NOMO-1 treated with dmso at 0.1 percent for 144 hours (cell line): Measurements from ENCODE around the gene IGFBP6.

Source experiments
- DNase-seq: peaks from one replicate; lab custom pipeline; 2025; ENCODE audit not compliant: unreplicated experiment; lab: John Stamatoyannopoulos, UW

The IGFBP6 gene

DNA sequence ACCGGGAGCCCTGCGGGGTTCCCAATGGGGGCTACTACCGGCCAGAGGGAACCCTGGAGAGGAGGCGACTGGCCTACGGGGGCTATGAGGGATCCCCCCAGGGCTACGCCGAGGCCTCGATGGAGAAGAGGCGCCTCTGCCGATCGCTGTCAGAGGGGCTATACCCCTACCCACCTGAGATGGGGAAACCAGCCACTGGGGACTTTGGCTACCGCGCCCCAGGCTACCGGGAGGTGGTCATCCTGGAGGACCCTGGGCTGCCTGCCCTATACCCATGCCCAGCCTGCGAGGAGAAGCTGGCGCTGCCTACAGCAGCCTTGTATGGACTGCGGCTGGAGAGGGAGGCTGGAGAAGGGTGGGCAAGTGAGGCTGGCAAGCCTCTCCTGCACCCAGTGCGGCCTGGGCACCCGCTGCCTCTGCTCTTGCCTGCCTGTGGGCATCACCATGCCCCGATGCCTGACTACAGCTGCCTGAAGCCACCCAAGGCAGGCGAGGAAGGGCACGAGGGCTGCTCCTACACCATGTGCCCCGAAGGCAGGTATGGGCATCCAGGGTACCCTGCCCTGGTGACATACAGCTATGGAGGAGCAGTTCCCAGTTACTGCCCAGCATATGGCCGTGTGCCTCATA lies 37.9 kb upstream of the IGFBP6 start:
- DNase-seq = no peak

DNA sequence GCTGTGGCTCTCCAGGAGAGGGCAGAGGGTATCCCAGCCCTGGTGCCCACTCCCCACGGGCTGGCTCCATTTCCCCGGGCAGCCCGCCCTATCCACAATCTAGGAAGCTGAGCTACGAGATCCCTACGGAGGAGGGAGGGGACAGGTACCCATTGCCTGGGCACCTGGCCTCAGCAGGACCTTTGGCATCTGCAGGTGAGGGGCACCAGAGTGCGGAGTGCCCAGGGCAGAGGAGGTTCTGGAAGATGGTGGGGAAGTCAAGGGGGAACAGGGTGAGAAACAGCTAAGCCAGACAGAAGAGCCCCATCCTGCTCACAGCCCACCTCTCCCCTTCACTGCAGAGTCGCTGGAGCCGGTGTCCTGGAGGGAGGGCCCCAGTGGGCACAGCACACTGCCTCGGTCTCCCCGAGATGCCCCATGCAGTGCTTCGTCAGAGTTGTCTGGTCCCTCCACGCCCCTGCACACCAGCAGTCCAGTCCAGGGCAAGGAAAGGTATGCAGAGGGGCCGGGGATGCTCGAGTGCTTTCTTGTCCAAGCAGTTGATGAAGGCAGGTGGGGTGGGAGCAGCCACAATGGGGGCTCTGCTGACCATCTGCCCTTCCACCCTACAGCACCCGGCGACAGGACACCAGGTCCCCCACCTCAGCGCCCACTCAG lies 37.3 kb upstream of the IGFBP6 start:
- DNase-seq = no peak

DNA sequence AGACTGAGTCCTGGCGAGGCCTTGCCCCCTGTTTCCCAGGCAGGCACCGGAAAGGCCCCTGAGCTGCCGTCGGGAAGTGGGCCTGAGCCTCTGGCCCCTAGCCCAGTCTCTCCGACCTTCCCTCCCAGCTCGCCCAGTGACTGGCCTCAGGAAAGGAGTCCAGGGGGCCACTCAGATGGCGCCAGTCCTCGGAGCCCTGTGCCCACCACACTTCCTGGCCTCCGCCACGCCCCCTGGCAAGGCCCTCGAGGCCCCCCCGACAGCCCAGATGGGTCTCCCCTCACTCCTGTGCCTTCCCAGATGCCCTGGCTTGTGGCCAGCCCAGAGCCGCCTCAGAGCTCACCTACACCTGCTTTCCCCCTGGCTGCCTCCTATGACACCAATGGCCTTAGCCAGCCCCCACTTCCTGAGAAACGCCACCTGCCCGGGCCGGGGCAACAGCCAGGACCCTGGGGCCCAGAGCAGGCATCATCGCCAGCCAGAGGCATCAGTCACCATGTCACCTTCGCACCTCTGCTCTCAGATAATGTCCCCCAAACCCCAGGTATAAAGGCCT lies 36.7 kb upstream of the IGFBP6 start:
- DNase-seq = no peak

DNA sequence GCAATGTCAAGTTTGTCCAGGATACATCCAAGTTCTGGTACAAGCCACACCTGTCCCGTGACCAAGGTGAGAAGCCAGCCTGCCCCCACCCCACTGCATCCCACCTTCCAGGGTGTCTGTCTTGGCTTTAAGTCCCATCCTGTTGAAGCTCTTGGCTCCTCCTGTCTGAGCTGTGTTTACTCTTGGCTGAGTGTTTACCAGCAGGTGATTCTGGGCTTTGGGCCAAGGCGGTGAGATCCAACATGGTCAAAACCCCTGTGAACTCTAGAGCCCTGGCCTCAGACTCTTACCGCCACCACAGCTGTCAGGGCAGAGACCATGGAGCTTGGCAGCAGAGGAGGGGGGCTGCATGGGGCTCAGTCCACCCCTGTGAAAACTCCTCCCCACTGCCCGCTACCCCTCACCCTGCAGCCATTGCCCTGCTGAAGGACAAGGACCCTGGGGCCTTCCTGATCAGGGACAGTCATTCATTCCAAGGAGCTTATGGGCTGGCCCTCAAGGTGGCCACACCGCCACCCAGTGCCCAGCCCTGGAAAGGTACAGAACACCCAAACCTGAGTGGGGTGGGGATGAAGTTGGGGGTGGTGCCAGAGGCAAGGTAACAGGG lies 36.0 kb upstream of the IGFBP6 start:
- DNase-seq = no peak

DNA sequence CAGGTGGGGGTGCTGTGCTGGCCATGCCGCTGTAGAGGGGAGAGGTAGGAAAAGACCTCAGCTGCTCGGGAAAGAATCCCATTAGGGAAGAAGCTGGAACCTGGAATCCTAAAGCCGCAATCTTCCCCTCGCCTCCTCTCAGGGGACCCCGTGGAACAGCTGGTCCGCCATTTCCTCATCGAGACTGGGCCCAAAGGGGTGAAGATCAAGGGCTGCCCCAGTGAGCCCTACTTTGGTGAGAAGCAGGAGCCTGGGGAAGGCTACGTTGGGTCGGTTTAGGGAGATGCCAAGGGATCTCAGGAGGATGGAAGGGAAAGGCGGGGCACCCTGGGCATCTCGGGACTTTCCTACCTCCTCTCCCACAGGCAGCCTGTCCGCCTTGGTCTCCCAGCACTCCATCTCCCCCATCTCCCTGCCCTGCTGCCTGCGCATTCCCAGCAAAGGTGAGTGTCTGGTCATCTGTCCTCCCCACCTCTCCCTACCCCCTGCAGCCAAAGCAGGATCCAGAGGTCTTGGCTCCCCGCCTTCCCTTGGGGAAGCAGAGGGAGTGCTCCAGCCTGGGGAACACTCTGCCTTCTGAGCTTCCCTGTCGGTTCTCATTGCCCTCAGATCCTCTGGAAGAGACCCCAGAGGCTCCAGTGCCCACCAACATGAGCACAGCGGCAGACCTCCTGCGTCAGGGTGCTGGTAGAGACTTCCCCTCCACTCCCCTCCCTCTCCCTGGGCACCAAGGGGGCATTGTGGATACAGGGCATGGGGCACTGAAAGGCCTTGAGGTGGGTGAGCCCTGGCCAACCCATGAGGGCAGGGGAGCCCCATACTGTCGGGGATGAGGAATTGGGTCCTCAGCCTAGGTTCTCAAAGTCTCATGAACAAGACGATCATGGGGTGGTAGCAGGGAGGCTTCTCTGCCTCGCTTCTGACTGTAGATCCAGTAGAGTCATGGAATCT lies 35.2 kb upstream of the IGFBP6 start:
- no peak for DNase-seq

DNA sequence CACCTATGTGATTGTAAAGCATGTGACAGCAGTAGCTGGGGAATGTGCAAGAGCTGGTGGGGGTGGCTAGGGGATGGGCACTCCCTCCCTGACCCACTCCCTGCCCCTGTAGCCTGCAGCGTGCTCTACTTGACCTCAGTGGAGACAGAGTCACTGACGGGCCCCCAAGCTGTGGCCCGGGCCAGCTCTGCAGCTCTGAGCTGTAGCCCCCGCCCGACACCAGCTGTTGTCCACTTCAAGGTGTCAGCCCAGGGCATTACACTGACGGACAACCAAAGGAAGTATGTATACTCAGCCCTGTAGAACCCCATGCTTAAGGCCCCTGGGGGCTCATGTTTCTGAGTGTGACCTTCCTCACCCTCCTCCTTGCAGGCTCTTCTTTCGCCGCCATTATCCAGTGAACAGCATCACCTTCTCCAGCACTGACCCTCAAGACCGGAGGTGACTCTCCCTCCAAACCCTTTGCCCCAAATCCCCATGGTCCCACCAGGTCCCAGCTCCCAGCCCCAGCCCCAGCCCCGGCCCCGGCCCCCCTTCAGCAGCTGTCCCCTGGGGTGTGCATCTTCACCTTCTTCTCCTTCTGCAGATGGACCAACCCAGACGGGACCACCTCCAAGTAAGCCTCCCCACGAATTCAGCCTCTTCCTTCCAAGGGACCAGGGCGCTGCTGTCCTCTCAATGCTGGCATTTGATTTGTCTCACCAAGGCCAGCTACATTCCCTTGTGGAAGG lies 34.3 kb upstream of the IGFBP6 start:
- DNase-seq = no peak

DNA sequence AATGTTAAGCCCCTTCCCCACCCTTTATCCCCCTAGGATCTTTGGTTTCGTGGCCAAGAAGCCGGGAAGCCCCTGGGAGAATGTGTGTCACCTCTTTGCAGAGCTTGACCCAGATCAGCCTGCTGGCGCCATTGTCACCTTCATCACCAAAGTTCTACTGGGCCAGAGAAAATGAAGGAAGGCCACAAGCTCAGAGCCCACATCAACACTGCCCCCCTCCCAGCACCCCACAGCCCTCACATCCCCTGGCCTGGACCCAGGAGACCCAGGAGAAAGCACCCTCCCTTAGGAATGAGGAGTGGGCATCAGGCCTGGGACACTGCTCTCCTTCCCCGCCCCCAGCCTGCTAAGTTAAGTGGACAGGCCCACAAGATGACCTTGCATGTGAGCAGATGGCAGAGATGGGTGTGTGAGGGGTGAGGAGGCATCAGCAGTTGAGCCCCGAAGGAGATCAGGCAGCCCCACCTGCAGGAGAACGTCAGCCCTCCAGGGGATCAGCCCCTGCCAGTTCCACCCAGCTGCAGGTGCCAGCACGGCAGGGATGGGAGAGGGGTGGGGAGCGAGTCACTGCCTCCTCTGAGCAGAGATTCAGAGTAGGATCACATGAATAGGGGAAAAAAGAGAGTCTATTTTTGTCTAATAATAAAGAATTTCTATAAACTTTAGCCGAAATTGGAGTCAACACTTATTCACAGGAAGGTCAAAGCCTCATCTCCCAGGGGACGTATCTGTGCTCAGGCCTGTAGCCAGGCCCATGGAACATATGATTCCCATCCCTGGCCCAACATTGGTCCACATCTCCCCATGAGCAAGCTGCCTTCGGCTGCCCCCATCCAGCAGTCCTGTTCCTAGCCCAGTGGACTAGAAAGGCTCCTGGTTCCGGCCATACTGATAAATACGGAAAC lies 33.5 kb upstream of the IGFBP6 start:
- DNase-seq = no peak

DNA sequence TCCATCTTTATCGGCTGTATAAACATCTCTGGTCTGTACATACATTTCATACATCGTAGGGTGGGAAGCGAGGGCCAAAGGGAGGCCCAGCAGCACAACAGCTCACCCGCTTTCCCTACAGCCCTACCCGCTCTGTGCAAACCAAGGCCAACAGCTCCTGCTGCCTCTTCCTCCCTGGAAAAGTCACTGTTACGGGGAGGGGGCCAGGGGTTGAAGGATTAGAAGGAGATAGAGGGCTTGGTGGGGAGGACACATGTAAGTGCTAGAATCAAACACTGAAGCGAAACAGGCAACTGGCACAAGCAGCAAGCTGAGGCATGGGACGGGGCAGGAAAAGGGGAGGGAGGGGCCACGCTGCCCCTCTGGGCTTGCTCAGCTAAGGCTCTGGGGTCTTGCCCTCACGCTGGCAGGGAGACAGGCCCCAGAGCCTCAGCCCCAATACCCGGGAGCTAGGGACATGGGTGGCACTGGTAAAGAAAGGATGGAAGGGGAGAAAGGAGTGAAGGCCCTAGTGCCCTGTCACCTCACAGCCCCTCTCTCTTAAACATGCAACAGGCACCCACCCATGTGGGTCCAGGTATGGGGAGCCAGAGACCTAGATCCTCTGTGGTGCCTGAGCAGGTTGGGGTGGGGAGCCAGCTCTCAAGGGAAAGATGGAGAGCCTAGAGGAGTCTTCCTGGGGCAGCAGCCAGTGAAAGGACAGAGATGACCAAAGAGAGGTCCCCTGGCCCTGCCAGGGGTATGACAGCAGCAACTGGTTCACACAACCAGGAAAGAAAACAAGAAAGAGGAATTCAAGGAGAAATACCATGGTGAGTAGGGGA lies 32.6 kb upstream of the IGFBP6 start:
- no peak for DNase-seq

DNA sequence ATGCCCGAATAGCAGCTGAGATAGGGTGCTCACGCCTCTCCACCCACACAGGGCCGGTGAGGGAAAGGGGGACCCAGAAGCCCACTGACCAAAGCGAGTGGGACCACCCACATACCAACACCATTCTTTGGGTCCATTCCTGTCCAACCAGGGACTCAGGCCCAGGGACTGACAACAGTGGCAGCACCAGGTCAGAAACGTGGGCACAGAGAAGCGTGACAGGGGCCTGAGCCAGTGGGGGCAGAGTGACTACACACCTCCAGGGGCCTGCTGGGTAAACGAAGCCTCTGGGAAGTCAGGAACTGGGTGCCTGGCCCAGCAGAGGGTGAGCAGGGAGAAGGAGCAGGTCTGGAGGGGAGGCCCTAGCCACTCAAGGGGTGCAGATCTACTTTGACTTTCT lies 32.0 kb upstream of the IGFBP6 start:
- DNase-seq = no peak

DNA sequence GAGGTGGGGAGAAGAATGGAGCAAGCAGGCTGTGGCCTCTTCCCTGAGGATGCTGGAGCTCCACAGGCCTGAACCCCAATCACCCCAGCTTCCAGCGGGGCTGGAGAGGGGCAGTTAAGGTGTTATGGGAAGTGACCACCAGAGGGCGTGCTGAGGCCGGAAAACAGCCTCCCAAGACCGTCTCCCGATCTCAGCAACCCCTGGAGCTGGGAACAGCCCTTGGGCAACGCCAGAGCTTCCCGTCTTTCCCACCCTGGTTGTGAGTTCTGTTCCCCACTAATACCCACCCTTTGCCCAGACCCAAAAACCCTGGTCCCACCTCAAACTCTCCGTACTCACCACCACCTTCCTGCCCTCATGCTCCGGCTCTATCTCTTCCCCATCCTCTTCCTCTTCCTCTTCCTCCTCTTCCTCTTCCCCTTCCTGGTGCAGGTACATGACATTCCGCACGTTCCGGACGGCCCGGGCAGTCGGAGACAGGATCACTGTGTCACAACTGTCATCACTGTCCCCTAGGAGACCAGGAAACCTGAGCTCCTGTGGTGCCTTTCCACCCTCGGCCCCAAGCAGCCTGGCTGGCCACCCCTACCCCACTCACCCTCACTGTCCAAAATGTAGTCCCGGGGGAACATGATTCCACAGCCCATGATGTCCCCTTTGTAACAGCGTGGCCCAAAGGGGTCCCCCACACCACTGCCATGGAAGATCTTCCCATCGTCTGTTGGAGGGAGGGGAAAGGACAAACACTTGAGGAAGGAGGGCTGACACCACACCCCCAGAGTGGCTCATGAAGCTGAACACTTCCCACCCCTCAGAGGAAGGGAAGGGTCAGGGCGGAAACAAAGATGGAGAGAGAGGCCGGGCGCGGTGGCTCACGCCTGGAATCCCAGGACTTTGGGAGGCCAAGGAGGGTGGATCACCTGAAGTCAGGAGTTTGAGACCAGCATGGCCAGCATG lies 31.2 kb upstream of the IGFBP6 start:
- DNase-seq = no peak

DNA sequence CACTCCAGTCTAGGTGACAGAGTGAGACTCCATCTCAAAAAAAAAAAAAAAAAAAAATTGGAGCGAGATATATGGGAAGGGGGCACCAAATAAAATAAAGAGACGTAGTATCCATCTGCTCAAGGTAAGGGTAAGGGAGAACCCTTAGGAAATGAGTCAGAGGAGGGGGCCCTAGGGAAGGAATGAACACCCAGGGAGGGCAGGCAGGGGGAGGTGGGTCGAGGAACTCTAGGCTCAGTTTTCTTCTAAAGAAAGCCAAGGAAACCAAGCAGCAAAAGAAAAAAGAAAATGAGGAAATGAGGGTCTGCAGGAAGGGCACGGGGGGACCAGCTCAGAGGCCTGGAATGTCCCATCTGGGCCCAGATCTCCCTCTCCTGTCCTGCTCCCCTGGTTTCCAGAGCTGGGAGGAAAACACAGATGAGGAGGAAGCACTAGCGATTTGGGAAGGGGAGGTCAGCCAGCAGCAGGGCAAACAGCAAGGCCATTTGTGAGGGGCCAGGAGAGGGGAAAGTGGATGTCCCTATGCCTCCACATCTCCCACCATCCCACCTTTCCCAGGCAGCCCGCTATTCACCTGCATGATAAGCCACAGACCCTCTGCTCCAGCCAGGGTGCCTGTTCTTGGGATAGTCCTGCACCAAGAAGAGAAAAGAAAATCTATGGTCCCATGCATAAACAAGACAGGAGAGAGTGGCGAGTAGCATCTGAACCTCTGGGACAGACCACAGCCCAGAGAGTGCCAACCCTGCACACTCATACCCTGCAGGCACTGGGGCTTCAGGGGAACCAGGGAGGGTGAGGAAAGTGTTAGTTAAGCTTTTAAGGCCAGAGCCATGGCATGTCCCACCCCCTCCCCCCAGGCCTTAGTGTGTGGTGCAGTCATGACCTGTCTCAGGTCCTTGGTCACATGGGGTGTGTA lies 30.1 kb upstream of the IGFBP6 start:
- DNase-seq = no peak

DNA sequence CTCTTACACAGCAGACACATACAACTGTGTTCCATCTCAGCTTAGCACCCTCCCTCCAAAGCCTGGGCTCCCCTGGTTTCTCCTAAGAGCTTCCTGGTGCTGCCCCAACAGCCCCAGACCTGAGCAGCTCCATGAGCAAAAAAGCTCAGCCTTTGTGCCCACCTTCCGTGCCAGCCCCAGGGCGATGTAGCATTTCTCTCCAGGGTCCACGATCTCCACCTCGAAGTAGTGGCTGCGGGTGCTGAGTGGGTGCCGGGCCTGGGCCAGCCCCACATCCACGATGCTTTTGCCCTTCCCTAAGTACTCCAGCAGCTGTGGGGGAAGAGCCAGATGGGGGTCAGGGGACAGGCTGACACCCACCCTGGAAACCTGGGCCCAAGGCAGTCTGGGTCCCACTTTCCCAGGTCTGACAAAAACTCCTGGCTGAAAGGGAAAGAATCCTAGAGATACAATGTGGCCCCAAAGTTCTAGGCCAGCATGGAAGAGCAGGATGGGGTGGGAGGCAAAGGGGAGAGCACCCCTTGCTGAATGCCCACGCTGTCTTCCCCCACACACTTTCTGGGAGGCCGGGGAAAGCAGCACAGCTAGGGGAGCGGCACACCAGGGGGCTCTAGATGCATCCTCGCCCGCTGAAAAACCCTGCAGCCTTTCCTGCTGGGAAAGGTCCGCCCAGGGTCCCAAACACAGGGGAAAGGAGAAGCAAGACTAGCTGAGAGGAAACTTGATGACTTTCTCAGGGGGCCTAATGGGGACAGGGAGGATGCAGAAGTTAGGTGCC lies 29.3 kb upstream of the IGFBP6 start:
- no peak for DNase-seq

DNA sequence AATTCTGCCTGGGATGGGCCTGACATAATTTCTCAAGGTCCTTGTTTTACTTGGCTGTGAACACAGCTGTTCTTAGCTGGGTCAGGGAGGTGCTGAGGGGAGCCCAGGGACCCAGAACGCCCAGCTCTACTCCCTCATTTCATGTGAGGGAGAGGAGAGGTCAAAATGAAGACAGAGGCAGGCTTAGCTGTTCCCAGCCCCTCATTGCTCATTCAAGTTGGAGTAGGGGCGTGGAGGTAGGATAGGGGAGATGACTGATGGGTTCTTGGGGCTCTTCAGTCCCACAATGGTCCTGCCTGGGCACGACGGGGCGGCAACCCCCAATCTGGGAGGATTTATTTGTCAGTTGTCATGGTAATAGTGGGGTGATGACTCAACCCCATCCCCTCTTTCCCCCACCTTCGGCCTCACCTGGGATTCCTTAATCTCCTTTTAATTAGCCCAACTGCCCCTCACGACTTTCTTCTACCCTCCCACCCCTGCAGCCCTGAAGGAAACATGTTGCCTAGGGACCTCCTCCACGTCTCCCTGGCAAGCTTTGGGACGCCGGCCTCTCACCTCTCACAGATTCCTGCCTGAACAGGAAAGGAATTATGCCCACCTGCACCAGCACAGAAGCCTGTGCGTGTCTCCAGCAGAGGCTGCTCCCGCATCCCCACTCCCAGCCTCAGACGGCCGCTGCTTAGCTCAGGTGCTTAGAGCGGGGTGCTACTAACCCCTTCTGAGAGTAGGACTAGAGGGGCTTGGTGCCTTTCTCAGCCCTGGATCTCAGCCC lies 28.5 kb upstream of the IGFBP6 start:
- DNase-seq = no peak

DNA sequence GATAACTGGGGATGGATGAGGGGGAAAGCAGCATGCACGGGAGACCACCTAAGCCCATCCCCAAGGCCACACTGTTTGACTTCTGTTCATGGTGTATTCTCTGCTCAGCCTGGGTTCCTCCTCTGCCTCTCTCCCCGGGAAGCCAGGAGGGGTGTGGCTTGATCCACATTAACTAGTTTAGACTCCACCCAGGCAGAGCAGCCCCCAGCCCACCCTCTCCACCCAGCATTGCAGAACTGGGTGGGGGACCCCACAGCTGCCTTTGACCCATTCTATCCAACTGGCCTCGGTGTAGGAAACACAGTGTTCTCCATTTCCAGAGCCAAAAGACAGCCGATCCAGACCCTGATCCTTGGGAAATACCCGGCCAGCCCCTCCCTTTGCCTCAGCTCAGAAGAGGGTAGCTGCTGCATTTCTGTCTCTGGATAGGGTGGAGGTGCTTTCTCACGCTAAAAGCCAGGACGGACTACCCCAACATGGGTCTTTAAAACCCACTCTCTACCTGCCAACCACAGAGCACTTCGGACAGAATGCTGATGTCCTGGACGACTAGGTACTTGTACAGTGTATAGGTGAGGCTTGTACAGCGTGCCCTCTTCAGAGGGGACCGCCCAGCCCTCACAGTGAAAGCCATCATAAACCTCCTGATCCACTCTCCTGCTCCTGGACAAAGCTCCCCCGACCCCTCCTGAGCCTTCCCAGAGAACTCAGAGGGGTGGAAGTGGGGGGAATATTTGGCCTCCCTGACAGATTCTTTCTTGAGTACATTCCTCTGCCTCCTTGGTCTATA lies 27.7 kb upstream of the IGFBP6 start:
- DNase-seq = no peak
